NCI-H526 treated with DMSO at 0.1 percent for 48 hours (cell line): ENCODE measurements around the gene UBC.
"Not testable (repeated sequence)": the region's sequence is repeated elsewhere in the genome, so short reads cannot be mapped to it uniquely, and the experiment has no call there.

Experiments used
- DNase-seq: peaks from one replicate; lab custom pipeline; 2025; lab: John Stamatoyannopoulos, UW

Gene UBC

DNA sequence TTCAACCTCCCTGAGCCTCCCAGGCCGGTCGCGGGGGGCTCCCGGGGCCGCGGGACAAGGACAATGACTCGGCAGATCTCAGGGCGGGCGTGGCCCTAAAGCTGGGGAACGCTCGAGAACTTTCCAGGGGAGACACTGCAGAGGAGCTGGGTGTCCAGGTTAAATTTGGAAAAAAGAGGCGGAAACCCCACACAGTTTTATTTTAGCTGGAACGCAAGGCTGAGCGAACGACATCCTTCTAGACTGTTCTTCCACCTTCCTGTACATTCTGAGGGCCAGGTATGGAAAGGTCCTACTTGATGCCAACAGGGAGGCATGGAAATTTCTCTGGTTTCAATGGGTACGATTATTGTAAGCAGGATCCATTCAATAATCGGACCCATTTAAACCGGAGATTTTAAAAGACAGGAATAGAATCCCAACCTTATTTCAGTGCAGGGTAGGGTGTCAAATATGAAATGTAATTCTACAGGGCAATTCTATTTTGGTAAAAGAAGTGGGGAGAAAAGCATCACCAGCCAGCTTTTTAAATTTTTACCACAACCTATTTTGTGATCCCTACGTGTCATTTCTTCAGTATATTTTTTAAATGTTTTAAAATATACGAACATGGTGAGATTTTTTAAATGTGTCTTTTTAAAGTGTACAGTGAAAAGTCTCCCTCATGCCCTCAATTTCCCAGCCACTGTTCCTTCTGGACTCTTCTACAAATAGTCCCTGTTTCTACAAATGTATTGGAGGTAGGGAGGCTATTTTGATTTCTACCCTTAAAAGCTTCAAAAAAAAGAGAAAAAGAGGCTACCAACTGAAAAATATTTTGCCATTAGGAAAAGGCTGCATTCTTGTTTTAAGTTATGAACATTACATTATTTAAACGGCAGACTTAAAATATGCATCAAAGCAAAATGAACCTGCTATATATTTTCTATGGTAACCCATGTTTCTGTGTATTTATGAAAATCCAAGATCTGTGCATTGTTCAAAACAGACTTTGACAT, 1.1 kb upstream of the UBC start:
- no peak for DNase-seq

GRCh38 chr12:124913474-124914391, 717 bp downstream of the UBC start:
- DNase-seq = no peak

DNA sequence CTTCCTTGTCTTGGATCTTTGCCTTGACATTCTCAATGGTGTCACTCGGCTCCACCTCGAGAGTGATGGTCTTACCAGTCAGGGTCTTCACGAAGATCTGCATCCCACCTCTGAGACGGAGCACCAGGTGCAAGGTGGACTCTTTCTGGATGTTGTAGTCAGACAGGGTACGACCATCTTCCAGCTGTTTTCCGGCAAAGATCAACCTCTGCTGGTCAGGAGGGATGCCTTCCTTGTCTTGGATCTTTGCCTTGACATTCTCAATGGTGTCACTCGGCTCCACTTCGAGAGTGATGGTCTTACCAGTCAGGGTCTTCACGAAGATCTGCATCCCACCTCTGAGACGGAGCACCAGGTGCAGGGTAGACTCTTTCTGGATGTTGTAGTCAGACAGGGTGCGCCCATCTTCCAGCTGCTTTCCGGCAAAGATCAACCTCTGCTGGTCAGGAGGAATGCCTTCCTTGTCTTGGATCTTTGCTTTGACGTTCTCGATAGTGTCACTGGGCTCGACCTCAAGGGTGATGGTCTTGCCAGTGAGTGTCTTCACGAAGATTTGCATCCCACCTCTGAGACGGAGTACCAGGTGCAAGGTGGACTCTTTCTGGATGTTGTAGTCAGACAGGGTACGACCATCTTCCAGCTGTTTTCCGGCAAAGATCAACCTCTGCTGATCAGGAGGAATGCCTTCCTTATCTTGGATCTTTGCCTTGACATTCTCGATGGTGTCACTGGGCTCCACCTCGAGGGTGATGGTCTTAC, 1.7 kb downstream of the UBC start:
- DNase-seq = not testable (repeated sequence)

GRCh38 chr12:124911521-124911920, 2.9 kb downstream of the UBC start:
- DNase-seq = not testable (repeated sequence)

DNA sequence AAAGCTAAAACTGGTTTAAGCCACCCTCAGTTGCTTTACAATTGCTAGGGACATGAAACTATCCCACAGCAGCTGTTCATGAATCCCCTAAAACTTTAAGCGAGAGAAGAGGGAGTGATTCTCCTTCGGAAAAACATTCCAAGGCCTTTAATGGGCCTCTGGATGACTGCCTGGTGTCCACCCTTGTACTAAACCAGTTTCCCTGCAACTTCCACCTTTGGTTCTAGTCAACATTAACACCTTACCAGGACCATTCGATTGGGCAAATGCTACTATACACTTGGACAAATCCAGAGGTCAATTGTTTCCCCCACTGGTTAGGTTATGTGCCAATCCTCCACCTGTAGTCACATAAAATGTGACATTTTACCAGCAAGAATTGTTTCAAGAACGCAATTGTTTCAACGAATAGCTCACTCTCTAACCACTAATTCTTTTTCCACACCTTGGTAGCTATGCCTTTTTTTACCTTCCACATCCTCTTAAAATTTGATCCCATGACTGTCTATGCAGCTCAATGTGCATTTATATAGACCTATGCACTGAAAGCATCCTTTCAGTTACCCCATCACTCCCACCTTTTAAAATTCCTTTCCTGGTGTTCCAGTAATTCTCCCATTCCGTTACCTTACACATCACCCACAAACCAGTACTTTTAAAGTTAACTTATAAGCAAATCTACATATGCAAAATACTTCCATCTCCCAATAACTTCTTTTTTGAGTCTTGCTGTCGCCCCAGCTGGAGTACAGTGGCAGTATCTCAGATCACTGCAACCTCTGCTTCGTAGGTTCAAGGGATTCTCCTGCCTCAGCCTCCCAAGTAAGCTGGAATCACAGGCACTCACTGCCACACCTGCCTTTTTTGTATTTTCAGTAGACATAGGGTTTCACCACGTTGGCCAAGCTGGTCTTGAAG, 3.6 kb downstream of the UBC start:
- DNase-seq = no peak

- DNase-seq = no peak
Measured at GRCh38 chr12:124909831-124910560, 4.5 kb downstream of the UBC start.

GRCh38 chr12:124906606-124907261, 7.7 kb downstream of the UBC start:
- DNase-seq = no peak

DNA sequence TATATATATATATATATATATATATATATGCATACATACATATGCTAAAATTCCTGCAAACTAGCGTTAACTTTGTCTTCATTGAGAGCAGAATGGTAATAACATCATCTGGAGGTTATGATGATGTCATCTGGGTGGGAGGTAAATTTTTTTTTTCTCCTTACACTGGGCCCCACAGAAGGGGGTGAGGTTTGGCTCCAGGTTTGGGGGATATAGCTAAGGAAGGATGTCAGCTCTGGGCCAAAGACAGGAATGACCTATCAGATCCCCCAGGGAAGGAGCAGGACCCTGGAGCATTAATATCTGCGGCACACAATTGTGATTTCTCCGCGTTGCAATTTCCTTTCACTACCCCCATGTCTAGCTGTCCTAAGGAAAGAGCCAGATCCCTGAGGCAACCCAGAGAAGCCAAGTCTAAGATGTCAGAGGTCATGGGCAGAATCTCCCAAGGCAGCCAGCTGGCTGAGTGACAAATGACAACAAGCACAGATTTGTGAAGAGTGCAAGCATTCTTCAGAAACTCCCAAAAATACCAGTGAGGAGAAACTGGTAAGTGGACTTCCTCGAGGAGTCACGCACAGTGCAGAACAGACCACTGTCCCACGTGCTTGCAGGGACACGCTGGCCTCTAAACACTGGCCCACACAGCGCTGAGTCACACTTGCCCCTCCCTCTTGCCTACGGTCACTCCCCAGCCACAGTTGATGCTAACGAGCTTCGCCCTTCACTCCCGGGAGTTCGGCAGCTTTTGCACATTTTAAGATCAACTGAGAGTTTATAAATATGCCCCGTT, 9.9 kb downstream of the UBC start:
- no peak for DNase-seq

DNA sequence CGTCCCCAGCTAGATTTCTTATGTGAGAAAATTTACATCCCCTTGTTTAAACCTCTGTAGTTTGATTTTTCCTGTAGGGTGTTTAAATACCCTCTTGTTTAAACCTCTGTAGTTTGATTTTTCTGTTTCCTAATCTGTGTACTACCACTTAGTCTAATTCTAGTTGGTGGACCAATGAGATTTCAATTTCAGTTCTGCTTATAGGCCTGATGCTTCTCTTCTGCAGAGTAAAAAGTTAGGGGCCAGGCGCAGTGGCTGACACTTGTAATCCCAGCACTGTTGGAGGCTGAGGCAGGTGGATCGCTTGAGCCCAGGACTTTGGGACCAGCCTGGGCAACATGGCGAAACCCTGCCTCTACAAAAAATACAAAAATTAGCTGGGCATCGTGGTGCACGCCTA, 11.5 kb downstream of the UBC start:
- no peak for DNase-seq

DNA sequence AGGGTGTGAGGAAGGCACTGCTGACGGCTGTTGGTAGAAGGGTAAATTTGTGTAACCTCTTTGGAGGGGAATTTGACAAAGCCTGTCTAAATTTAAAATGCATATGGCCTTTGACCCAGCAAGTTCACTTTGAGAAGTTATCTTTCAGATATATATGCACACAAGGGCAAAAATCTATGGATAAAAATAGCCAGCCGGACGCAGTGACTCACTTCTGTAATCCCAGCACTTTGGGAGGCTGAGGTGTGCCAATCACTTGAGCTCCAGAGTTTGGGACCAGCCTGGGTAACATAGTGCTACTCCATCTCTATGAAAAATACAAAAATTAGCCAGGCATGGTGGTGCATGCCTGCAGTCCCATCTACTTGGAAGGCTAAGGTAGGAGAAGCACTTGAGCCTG, 13.4 kb downstream of the UBC start:
- DNase-seq = no peak

DNA sequence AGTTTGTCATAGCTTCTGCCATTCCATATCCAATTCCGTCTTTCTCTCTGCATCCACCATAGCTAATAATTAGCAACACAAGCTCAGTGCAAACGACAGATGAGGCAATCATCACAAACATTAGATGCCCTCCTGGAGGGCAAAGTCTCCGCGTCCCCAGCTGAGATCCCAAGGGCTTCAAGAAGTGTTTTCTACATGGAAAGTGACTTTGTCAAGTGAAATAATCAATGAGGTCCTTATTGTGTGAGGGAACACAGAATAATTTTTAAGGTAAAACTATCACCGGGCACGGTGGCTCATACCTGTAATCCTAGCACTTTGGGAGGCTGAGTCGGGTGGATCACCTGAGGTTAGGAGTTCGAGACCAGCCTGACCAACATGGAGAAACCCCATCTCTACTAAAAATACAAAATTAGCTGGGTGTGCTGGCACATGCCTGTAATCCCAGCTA, 14.1 kb downstream of the UBC start:
- DNase-seq = not testable (repeated sequence)

DNA sequence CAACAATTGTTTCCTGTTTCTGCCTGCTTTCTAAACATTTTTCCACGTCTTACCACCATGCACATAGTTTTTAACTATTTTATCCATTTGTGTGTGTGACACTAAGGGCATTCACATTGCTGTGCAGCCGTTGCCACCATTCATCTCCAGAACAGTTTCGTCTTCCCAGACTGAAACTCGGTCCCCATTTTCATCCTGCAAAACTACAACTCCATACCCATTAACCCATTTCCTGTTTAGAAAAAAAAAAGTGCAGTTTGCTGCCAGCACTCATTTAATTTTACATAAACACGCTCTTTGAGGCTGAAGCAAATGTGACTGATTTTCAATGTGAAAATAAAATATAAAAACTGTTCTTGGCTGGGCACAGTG, 15.5 kb downstream of the UBC start:
- no peak for DNase-seq

DNA sequence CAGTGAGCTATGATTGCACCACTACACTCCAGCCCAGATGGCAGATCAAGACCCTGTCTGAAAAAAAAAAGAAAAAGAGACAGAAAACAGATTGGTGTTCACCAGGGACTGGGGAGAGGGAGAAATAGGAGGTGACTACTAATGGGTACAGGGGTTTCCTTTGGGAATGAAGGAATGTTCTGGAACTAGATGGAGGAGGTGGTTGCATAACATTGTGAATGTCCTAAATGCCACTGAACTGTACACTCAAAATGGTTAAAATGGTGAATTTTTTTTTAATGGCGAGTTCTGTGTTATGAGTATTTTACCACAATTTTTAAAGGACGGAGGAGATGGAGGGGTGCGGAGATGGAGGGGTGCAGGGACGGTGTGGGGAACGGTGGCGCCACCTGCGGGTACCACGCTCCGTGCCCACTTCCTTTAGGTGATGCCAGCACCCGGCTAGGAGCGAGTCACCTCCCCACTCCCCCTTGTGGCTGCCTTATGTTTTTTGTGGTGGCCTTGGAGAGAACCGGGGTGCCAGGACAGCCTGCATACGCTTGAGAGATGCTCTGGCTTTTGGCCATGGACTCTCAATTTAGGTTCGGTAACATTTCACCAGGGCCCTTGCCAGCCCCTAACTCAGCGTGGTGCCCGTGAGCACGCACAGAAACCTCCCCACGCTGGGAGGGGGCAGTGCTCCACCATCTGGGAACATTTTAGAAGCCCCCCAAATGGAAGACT, 16.1 kb downstream of the UBC start:
- DNase-seq = no peak

- DNase-seq = no peak
Measured at GRCh38 chr12:124896461-124896860, 18.0 kb downstream of the UBC start.

- no peak for DNase-seq
Measured at GRCh38 chr12:124893792-124894516, 20.5 kb downstream of the UBC start.

DNA sequence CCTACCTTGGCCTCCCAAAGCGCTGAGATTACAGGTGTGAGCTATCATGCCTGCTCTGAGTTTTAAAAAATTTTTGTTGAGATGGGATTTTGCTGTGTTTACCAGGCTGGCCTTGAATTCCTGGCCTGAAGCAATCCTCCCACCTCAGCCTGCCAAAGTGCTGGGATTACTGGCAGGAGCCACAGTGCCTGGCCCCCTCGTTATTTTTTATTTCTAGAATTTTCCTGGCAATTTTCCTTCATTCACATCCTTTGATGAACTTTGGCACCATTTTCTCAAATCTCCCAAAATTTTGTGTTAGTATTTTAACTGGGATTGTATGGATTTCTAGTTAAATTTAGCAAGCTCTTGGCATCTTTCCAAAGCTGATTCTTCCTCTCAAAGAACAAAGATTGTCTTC, 26.2 kb downstream of the UBC start:
- DNase-seq = no peak

DNA sequence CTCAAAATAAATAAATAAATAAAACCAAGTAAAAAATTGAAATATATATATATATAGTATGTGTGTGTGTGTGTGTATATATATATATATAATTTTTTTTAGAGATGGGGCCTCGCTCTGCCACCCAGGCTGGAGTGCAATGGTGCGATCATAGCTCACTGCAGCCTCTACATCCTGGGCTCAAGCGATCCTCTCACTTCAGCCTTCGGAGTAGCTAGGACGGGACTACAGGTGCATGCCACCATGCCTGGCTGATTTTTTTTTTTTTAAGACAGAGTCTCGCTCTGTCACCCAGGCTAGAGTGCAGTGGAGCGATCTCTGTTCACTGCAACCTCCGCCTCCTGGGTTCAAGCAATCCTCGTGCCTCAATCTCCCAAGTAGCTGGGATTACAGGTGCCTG, 26.7 kb downstream of the UBC start:
- DNase-seq = not testable (repeated sequence)
